Activated B cell treated with CpG ODN at 0.5 μM for 24 hours (primary cell): Measurements from ENCODE around the gene SAP30BP. TPM values are rescaled to one million over a fixed set of nuclear protein-coding genes. Genes with fewer than 3 reads are reported as not detected.

Experiments used
- ATAC-seq: fragments of 200-7000 bp; cut with Tn5 transposase; one replicate; pipeline ENCODE4 v1.10.0; 2021; ENCODE audit warnings: low read depth, mild to moderate bottlenecking, moderate library complexity
- CTCF ChIA-PET: fragments of 350-600 bp; sonication (Branson Sonifier 250); formaldehyde crosslinking; loops from one replicate; lab custom pipeline; 2021; ENCODE audit warnings: antibody characterized with exemption; lab: Charles Lee
- POLR2A ChIA-PET: fragments of 350-600 bp; sonication (Branson Sonifier 250); formaldehyde crosslinking; loops from one replicate; lab custom pipeline; 2021; ENCODE audit warnings: antibody characterized with exemption; lab: Charles Lee
- DNase-seq: peaks from one replicate; pipeline ENCODE4 v3.0.0; 2022
- H3K27ac Mint-ChIP-seq: one replicate; pipeline ENCODE4 v1.8.0; 2020; ENCODE audit warnings: mixed read lengths
- H3K27me3 Mint-ChIP-seq: one replicate; pipeline ENCODE4 v1.8.0; 2021; ENCODE audit warnings: mixed read lengths
- H3K36me3 Mint-ChIP-seq: one replicate; pipeline ENCODE4 v1.8.0; 2021; ENCODE audit warnings: low read depth, mixed read lengths
- H3K4me1 Mint-ChIP-seq: one replicate; pipeline ENCODE4 v1.8.0; 2021; ENCODE audit warnings: mixed read lengths
- H3K4me3 Mint-ChIP-seq: one replicate; pipeline ENCODE4 v1.8.0; 2020; ENCODE audit warnings: mild to moderate bottlenecking, mixed read lengths
- H3K9me3 Mint-ChIP-seq: one replicate; pipeline ENCODE4 v1.8.0; 2020; ENCODE audit warnings: mixed read lengths
- intact Hi-C: fragments of 100-400 bp; cut with micrococcal nuclease; formaldehyde crosslinking; loops from one replicate; pipeline ENCODE4 v1.15.1; 2024
- total RNA-seq: library from RNA; stranded (reverse); gene quantifications from 2 replicates; pipeline ENCODE4 v1.2.3, GENCODE V29; 2022
- TF ChIP-seq, protein P1 (sequence below): fragments of 200-600 bp; IDR thresholded peaks from one replicate; pipeline ENCODE4 v1.8.0; 2022; ENCODE audit warnings: antibody characterized with exemption, mild to moderate bottlenecking

The SAP30BP gene
- total RNA-seq, 1 donor from 2014 or later: 184 TPM

DNA sequence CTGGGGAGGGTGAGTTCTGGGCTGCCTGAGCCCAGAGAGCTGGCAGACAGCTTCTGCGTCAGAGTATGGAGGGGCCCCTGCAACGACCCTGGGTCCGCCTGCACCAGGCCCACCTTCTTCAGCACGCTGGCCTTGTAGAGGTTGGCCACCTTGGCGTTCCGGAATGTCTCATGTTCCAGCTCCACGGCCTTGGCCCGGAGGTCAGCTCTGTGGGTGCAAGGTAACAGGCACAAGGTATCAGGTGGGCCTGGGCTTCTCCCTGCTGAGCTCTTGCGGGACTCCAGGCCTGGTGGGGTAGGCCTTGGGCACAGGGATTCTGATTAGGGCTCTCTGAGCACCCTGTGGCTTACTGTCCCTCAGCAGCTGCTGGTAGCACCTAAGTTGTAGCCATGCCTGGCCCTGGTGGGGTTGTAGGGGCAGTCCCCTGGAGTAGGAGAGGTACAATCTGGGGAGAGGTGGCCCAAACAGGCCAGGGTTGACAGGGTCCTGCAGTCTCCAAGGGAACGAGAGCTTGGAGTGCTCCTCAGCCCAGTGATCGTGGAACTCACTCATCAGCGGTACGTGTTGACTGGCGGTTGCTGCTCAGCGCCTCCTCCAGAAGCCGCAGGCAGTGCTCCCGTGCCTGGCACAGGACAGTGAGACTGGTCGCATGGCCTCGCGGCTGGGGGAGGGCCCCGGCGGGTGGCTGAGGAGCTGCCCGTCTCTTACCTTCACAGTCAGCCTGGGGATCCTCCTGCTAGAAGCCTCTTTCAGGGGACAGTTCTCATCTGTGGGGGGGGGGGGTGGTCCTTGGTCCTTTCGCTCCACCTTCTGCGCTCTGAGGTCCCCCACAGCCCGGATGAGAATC is 36.8 kb upstream of the SAP30BP start:
- peaks cover 13% of the 10 kb centered on the region for H3K4me1 Mint-ChIP-seq
- no peak overlapping the region for H3K27ac Mint-ChIP-seq
- no peaks in the 10 kb centered on the region for H3K9me3 Mint-ChIP-seq
- ChIA-PET POLR2A (interaction anchor here (1.2 to 2.1 kb wide), 2 partner anchors 120 to 123 kb away, joined by 4 read pairs; no protein-coding TSS in a partner anchor), CTCF (interaction anchor here (0.5 to 11.7 kb wide), 3 partner anchors 15 to 119 kb away, joined by 3 to 346 read pairs (median 4); no protein-coding TSS in a partner anchor)
- TF ChIP-seq, protein P1, sequence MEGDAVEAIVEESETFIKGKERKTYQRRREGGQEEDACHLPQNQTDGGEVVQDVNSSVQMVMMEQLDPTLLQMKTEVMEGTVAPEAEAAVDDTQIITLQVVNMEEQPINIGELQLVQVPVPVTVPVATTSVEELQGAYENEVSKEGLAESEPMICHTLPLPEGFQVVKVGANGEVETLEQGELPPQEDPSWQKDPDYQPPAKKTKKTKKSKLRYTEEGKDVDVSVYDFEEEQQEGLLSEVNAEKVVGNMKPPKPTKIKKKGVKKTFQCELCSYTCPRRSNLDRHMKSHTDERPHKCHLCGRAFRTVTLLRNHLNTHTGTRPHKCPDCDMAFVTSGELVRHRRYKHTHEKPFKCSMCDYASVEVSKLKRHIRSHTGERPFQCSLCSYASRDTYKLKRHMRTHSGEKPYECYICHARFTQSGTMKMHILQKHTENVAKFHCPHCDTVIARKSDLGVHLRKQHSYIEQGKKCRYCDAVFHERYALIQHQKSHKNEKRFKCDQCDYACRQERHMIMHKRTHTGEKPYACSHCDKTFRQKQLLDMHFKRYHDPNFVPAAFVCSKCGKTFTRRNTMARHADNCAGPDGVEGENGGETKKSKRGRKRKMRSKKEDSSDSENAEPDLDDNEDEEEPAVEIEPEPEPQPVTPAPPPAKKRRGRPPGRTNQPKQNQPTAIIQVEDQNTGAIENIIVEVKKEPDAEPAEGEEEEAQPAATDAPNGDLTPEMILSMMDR: no peak
- no peak for DNase-seq
- no peak overlapping the region for H3K4me3 Mint-ChIP-seq
- H3K27me3 Mint-ChIP-seq: no peaks in the 10 kb centered on the region
- ATAC-seq: no peak
- H3K36me3 Mint-ChIP-seq: peaks cover 23% of the 10 kb centered on the region
- intact Hi-C loops: loop anchor here (5.0 kb wide), 1 partner anchor 57 kb away; no protein-coding TSS in a partner anchor

DNA sequence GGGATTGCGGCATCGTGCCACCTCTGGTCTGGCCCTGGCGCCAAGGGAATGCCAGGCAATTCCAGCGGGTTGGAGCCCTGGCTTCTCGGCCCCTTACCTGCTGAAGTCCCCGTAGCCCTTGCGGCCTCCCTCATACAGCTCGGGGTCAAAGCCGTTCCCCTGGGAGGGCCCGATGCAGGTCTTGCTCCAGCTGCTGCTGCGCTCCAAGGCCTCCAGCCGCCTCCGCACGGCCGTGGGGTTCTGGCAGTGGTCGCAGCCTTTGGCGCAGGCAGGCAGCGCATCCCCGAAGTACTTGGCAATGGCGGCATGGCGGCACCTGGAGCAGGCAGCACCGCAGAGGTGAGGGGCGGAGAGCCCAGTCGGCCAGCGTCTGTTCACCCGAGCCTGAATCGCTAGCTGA is 35.8 kb upstream of the SAP30BP start:
- Mint-ChIP-seq H3K9me3 (no peaks in the 10 kb centered on the region), H3K27me3 (no peaks in the 10 kb centered on the region), H3K36me3 (peaks cover 17% of the 10 kb centered on the region), H3K4me1 (peaks cover 13% of the 10 kb centered on the region), H3K4me3 (no peak overlapping the region), H3K27ac (no peak overlapping the region)
- ATAC-seq (no peak), DNase-seq (no peak)
- intact Hi-C loops: loop anchor here (5.0 kb wide), 1 partner anchor 56 kb away; no protein-coding TSS in a partner anchor
- TF ChIP-seq, protein P1: no peak
- POLR2A ChIA-PET: interaction anchor here (0.8 kb wide), 1 partner anchor 224 kb away, joined by 6 read pairs; the partner anchor contains the start of gene WBP2
- CTCF ChIA-PET: interaction anchor here (7.4 to 11.7 kb wide), 2 partner anchors 22 to 118 kb away, joined by 72 to 346 read pairs; no protein-coding TSS in a partner anchor

DNA sequence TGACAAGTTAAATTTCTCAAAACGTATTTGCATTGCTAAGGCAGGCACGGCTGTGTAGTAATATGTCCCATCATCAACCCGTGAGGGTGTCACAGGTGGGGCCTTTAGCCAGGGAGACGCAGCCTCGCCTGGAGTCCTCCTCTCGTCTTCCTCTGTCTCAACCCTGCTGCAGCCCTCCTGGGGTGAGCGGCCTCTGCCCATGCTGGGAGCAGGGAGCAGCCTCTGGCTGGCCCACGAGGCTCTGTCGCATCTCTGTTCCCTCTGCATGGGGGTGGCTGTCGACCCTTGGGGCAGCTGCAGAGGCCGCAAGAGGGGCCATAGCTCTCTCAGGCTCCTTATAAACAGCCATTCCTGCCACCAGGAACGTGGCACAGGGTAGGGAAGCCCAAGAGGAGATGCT is 34.7 kb upstream of the SAP30BP start:
- ATAC-seq: no peak
- intact Hi-C loops: loop anchor here (2.0 to 5.0 kb wide), 2 partner anchors 42 to 55 kb away; no protein-coding TSS in a partner anchor
- CTCF ChIA-PET: interaction anchor here (0.6 to 11.7 kb wide), 36 partner anchors 8 to 264 kb away, joined by 3 to 346 read pairs (median 6); partner anchors contain the start of genes GALK1, RECQL5, TRIM65 and TSEN54
- Mint-ChIP-seq H3K36me3 (peaks cover 11% of the 10 kb centered on the region), H3K27ac (no peak overlapping the region), H3K4me1 (peaks cover 13% of the 10 kb centered on the region), H3K9me3 (no peaks in the 10 kb centered on the region), H3K4me3 (no peak overlapping the region), H3K27me3 (no peaks in the 10 kb centered on the region)
- TF ChIP-seq, protein P1: no peak
- DNase-seq: no peak
- POLR2A ChIA-PET: interaction anchor here (0.6 to 2.9 kb wide), 7 partner anchors 32 to 287 kb away, joined by 3 to 26 read pairs (median 5); partner anchors contain the start of genes GALK1, RECQL5 and SAP30BP

DNA sequence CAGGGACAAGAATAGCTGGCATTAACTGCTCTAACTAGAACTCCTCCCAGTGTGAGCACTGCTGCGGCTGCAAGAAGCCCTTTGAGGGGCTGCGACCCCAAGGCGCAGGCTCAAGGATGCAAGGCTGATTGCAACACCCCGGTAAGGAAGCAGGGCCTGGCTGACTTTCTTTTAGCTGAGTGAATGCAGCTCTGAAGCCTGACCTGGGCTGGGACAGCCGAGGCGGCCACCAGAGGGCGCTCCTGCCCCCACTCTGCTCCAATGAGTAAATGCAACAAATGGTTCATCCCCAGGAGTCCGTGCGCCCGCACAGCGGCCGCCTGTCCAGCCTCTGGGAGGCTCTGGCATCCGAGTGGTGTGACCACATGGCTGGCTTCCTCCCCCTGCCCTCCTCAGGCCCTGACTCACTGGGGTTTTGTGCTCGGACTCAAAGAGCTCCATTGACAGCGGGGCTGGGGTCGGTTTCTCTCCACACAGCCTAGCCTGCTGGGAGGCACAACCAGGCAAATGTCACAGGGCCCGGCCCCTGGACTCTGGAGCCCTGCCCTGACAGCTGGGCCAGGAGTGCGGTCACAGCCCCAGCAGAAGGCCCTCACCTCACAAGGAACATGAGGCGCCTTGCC is 34.2 kb upstream of the SAP30BP start, which contains the start of gene SMIM5:
Gene SMIM5 (plus strand): TSS at position 572 of the 623 bp plus-strand sequence. CDS start 6,768 bp downstream, outside the sequence.
- TF ChIP-seq, protein P1: no peak
- ChIA-PET POLR2A (interaction anchor here (0.6 to 2.9 kb wide), 12 partner anchors 13 to 824 kb away, joined by 3 to 26 read pairs (median 5); partner anchors contain the start of genes GALK1, RECQL5 and SAP30BP), CTCF (interaction anchor here (0.6 to 11.7 kb wide), 43 partner anchors 8 to 272 kb away, joined by 3 to 346 read pairs (median 5); partner anchors contain the start of genes GALK1, RECQL5, TRIM65 and TSEN54)
- Mint-ChIP-seq H3K9me3 (no peaks in the 10 kb centered on the region), H3K4me1 (peaks cover 13% of the 10 kb centered on the region), H3K36me3 (peaks cover 10% of the 10 kb centered on the region), H3K27me3 (no peaks in the 10 kb centered on the region), H3K27ac (no peak within 1 kb of the TSS), H3K4me3 (peak within 1 kb of the TSS; percentile 11)
- peak; percentile 89 for ATAC-seq
- intact Hi-C loops: loop anchor here (1.0 to 5.0 kb wide), 5 partner anchors 20 to 207 kb away; no protein-coding TSS in a partner anchor
- peak; percentile 83 for DNase-seq
